ENCODE results near the gene FAF1.
"Not testable (repeated sequence)": the region's sequence is repeated elsewhere in the genome, so short reads cannot be mapped to it uniquely, and the experiment has no call there.

FAF1 gene

DNA sequence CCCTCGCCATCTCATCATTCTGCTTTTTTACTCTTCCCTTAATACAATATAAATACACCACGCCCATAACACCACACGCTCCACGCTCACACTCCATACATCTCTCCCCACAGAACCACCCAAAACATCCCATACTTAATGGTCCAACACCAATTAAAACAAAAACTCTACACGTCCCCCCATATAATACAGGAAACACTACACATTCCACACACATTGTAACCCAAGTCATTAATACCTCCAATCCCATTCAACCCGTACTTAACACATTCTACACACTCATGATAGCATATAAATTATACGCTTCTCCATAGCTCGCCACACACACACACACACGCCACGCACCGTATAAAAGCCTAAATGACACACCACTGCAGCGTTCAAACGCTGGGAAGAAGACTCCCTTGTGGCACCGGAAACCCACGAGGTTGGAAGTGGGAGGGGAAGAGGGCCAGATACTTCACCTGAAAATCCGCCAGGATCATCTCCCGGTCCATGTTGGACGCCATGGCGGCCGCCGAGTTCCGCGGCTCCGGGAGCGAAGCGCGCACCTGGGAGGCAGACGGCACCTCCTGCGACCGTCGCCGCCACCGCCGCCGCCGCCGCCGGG lies 659 bp downstream of the FAF1 start:
- no peak for DNase-seq (ENCODE audit: low read depth in 2 of 2)

DNA sequence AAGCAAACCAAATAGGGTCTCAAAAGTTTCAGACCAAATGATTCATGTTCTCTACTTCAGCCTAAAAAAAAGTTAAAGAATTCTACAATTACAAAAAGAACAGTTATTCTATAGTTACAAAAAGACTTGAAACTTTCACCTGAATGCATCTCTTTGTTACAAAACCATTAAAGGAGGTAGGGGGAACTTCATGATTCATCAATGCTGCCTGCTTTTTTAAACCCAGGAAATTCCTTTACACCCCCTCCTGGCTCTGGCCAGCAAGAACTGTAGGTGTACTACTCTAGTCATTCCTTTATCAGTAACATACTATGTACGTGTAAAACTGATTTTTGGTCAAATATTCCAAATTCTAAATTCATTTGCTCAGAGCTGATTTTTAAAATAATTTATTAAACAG lies 5.0 kb downstream of the FAF1 start:
- no peak for DNase-seq (ENCODE audit: low read depth in 2 of 2)

DNA sequence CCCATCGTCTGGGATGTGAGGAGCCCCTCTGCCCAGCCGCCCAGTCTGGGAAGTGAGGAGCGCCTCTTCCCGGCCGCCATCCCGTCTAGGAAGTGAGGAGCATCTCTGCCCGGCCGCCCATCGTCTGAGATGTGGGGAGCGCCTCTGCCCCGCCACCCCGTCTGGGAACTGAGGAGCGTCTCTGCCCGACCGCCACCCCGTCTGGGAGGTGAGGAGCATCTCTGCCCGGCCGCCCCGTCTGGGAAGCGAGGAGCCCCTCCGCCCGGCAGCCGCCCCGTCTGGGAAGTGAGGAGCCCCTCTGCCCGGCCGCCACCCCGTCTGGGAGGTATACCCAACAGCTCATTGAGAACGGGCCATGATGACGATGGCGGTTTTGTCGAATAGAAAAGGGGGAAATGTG lies 7.5 kb downstream of the FAF1 start:
- not testable (repeated sequence) for DNase-seq (ENCODE audit: low read depth in 2 of 2)

DNA sequence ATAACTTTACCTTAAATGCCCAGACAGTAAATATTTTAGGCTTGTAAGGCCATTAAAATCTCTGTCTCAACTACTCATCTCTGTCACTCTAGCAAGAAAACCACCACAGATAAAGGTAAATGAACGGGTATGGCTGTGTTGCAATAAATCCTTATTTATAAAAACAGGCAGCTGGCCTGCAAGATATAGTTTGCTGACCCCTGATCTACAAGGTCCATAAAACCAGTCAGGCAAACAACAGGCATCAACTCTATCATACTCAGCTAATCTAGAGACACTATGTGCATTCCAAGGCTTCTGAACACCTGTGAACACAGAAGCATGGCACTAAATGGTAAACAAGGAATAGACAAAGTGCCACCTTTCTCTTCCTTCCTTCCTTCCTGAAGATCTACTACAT lies 9.7 kb downstream of the FAF1 start:
- no peak for DNase-seq (ENCODE audit: low read depth in 2 of 2)

DNA sequence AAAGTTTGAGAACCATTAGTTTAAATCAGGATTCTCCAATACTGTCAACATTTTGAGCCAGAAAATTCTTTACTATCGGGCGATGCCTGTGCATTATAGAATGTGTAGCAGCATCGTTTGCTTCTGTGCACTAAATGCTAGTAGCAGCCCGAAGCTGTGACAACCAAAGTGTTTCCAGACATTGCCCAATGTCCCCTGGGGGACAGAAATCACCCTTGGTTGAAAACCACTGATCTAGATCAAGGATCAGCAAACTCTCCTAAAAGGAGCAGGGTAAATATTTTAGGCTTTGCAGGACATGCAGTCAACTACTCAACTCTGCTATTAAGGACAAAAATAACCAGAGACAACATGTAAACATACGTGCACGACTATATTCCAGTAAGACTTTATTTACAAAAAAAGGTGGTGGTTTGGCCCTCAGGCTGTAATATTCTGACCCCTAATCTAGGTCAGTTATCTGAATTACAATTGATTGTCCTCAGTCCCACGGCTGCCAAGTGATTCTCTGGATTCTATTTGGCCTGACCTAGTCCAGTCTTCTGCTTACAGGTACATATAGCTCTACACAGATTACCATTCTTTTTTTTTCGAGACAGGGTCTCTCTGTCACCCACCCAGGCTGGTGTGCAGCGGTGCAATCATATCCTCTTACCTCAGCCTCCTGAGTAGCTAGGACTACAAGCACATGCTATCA lies 10.6 kb downstream of the FAF1 start:
- no peak for DNase-seq (ENCODE audit: low read depth in 2 of 2)

DNA sequence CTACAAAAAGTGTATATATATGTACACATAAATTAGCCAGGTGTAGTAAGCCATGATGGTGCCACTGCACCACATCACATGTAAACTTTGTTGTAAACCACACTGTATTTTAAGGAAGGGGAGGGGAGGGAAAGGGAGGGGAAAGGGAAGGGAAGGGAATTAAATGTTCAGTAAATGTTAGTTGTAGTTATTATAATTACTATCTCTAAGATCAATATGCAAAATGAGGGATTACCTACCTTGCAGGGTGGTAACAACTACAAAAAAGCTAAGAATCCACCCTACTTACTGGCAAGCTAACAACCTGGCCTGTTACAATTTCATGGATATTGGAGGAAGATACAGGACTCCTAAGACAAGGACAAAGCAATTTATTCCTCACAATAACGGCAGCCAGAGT lies 17.7 kb downstream of the FAF1 start:
- DNase-seq (ENCODE audit: low read depth in 2 of 2): no peak

DNA sequence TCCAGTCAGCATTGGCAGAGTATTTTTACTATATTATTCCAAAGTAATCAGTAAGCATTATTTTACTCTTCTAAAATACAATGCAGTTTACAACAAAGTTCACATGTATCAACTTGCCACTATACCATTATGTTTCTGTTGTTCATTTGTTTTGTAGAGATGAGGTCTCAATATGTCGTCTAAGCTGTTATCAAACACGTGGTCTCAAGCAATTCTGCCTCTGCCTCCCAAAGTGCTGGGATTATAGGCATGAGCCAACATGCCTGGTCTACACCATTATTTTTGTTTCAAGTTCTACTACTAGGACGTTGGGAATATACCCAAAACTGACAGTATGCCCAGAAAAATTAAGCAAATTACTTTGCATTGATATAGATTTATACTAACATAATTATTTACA lies 19.8 kb downstream of the FAF1 start:
- no peak for DNase-seq (ENCODE audit: low read depth in 2 of 2)

DNA sequence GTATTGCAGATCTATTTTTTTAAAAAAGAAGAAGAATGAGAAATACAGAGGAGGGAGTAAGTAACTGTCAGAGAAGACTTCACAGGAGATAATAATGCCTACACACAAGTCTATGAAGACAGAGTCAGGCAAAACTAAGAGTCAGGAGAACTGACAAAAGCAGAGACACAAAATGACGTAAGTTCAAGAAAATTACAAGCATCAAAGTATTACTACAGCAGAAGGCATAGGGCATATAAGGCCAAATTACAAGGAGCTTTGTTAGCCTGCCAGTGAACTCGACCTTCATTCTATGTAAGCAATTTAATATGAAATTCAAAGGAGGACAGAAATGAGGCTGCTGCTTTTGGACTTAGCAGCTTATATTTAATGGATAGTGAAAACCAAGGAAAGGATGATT lies 23.7 kb downstream of the FAF1 start:
- no peak for DNase-seq (ENCODE audit: low read depth in 2 of 2)

DNA sequence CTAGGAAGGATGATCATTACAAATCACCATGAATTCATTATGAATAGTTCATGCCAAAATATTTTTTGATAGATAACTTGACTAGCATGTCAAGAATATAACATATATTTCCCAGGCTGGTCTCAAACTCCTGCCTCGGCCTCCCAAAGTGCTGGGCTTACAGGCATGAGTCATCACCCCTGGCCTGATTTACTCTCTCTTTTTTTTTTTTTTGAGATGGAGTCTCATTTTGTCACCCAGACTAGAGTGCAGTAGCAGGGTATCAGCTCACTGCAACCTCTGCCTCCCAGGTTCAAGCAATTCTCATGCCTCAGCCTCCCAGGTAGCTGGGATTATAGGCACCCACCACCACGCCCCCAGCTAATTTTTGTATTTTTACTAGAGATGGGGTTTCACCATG lies 24.8 kb downstream of the FAF1 start:
- DNase-seq (ENCODE audit: low read depth in 2 of 2): not testable (repeated sequence)

DNA sequence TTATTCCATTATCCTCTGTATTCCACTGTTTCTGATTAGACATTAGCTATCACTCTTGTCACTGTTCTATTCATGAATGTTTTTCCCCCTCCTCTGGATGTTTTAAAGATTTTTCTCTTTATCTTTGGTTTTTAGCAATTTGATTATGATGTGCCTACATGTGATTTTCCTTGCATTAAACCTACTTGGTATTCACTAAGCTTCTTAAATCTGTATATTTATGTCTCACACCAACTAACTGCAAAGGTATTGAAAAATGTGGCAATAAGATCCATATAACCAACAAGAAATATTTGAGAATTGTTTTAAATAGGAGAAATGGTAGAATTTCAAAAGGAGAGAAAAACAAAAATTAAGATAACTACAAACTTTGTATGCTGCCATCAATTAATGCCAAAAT lies 25.2 kb downstream of the FAF1 start:
- DNase-seq (ENCODE audit: low read depth in 2 of 2): no peak

DNA sequence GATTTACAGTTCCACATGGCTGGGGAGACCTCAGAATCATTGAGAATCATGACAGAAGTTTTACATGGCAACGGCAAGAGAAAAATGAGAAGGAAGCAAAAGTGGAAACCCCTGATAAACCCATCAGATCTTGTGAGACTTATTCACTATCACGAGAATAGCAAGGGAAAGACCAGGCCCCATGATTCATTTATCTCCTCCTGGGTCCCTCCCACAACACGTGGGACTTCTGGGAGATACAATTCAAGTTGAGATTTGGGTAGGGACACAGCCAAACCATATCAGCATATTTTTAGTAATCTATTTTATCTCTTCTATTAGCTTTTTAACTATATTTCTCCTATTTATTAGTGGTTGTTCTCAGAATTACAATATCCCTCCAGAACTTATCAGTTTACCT lies 26.3 kb downstream of the FAF1 start:
- DNase-seq (ENCODE audit: low read depth in 2 of 2): not testable (repeated sequence)

DNA sequence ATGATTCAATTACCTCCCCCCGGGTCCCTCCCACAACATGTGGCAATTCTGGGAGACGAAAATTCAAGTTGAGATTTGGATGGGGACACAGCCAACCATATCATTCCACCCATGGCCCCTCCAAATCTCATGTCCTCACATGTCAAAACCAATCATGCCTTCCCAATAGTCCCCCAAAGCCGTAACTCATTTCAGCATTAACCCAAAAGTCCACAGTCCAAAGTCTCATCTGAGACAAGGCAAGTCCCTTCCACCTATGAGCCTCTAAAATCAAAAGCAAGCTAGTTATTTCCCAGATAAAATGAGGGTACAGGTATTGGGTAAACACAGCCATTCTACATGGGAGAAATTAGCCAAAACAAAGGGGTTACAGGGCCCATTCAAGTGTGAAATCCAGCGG lies 28.0 kb downstream of the FAF1 start:
- not testable (repeated sequence) for DNase-seq (ENCODE audit: low read depth in 2 of 2)

DNA sequence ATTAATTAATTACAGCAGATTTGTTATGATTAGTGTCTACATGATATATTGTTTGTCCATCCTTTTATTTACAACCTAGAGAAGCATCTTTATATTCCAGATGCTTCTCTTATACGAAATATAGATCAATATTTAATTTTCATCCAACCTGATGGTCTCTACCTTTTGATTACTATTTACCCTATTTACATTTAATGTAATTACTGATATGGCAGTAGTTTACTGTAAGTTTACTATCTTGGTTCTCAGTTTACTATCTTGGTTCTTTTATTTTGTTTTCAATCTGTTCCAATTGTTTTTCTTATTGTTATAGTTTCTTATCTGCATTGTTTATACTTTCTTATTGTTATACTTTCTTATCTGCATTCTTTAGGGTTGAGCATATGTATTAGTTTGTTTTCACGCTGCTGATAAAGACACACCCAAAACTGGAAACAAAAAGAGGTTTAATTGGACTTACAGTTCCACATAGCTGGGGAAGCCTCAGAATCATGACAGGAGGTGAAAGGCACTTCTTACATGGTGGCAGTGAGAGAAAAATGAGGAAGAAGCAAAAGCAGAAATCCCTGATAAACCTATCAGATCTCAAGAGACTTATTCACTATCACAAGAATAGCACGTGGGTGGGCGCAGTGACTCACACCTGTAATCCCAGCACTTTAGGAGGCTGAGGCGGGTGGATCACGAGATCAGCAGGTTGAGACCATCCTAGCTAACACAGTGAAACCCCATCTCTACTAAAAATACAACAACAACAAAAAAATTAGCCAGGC lies 28.9 kb downstream of the FAF1 start:
- DNase-seq (ENCODE audit: low read depth in 2 of 2): peak in 1 of 2 donors; percentile 5

DNA sequence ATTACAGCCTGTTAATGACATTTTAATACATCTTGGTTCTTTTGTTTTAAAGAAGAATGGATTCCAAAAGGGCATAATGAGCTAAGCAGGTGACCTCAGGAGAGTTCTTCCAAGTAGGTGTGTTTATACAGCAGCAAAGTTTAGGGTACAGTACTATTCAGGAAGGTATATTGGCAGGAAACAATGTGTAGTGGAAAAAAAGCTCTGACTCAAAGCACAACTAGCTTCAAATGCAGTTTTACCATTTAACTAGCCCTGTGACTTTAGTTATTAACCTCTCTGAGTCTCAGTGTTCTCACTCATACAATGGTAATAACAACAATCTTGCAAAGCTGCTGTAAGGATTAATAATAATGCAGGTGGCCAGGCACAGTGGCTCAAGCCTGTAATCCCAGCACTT lies 29.9 kb downstream of the FAF1 start:
- no peak for DNase-seq (ENCODE audit: low read depth in 2 of 2)

DNA sequence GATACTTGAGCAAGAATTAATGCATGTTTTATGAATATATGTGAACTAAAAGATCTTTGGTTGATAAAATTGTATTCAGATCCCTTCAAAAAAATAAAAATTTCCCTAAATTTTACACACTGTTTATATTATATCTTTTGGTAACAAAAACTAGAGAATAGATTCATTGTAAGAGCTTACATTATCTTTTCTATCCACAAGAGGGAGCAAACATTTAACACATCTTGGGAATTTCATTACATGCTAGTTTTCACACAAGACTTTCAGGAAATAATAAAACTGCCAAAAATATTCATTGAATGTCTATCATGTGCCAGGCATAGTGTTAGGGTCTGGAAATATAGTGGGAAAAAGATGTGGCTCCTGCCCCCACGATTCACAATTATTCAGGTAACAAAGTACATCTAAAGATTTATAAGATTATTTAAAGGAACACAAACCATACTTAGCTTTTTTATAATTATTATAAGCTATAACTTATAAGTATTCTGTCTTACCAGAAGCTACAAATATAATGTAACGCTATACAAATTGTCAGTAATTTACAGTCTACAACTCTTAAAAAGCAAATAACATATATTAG lies 30.6 kb downstream of the FAF1 start:
- no peak for DNase-seq (ENCODE audit: low read depth in 2 of 2)

DNA sequence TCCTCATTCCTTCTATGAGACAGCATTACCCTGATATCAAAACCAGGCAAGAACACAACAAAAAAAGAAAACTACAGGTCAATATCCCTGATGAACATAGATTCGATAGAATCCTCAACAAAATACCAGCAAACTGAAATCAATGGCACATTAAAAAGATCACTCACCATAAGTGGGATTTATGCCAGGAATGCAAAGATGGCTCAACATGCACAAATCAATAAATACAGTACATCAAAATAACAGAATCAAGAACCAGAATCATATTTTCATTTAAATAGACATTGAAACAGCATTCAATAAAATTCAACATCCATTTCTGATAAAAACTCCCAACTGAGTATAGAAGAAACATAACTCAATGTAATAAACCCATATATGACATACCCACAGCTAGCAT lies 36.5 kb downstream of the FAF1 start:
- DNase-seq (ENCODE audit: low read depth in 2 of 2): no peak

DNA sequence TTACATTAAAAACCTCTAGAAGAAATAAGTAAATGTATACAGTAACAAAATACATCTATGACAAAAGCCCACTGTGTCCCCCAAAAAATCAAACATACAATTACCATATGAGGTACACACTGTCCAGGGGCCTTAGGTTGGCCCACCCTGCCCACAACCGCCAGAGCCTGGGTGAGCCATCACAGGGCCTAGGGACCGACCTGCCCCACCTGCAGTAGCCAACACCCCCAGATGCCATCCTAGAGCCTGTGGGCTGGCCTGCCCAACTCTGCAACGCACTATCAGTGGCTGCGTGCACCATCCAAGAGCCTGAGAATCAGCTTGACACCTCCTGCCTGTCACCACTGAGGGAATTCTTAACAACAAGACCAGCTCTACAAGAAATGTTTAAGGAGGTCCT lies 39.0 kb downstream of the FAF1 start:
- no peak for DNase-seq (ENCODE audit: low read depth in 2 of 2)

DNA sequence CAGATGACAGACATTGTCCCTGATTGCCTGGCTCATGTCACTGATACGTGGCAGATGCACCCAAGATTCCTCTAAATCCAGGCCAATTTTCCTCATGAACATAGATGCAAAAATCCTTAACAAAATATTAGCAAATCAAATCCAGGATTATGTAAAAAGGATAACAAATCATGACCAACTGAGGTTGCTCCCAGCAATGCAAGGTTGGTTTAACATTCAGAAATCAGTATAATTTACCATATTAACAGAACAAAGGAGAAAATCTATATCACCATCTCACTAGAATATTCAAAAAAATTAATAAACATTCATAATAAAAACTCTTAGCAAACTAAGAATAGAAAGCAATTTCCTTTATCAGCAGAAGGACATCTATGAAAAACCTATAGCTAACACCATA lies 39.7 kb downstream of the FAF1 start:
- no peak for DNase-seq (ENCODE audit: low read depth in 2 of 2)

DNA sequence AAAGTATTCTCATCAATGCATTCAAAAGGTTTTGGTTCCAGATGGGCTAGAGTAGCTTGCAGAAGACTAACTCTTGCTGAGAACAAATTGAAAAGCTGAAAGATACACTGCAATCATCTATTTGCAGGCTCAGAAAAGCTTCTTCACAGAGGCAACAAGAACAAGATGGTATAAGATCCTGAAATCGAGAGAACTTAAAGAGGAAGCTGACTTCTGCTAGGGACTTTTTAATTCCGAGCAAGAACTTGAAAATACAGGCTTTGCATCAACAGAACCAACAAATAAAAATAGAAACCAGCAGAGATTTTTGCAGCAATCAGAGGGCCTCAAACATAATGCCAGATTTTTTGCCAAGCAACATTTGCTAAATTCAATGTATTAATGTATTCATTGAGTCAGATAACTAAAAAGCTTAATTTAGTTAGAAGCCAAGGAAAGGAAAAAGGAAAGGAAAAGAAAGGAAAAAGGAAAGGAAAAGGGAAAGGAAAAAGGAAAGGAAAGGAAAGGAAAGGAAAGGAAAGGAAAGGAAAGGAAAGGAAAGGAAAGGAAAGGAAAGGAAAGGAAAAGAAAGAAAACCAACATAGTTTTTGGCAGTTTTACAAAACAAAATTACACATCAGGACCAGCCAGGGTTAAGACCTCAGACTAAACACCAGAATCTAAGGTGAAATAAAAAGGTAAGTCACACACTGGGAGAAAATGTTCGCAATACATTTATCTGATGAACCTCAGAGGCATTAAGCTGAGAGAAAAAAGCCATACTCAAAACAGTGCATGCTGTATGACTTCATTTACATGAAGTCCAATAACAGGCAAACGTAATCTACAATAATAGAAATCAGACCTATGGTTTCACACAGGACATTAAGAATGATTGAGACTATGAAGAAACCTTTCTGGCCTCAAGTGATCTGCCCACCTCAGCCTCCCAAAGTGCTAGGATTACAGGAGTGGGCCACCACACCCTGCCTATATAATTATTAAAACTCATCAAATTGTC lies 42.6 kb downstream of the FAF1 start:
- no peak for DNase-seq (ENCODE audit: low read depth in 2 of 2)

DNA sequence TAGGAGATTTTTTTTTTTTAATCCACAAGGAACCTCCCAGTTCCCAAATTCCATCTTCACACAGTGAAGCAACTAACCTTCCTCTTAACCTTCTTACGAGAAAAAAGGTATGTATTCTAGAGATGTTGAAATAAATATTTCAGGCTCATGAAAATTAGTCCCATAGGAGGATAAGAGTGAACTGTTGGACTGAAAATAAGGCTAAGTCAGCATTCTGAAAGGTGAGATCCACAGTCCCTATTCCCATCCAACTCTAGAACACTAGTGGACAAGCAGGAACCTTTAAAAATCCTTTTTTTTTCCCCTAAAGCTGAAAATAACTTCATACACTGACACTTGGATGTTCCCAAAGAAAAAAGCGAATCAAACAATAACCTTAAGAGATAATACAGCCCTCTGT lies 44.4 kb downstream of the FAF1 start:
- no peak for DNase-seq (ENCODE audit: low read depth in 2 of 2)

DNA sequence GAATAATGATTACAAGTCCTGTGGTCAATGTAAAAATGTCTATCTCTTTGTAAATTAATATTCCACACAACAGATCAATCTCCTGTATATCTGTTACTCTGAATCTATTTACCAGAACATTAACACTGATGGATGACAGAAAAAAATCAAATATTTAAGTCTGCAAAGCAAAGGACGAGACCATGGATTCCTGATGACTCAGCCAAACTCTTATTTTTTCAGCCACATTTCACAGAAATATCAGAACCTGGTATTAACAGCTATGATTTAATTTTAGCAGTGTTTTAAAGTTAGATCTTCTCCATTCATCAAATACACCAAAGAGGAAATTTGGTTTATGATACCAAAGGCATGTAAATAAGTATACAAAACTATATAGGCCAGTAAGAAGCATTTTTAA lies 46.1 kb downstream of the FAF1 start:
- DNase-seq (ENCODE audit: low read depth in 2 of 2): no peak

DNA sequence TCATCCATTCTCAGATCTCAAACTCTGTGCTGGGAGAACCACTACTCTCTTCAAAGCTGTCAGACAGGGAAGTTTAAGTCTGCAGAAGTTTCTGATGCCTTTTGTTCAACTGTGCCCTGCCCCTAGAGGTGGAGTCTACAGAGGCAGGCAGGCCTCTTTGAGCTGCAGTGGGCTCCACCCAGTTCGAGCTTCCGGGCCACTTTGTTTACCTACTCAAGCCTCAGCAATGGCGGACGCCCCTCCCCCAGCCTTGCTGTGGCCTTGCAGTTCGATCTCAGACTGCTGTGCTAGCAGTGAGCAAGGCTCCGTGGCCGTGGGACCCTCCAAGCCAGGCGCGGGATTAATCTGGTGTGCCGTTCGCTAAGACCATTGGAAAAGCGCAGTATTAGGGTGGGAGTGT lies 49.7 kb downstream of the FAF1 start:
- not testable (repeated sequence) for DNase-seq (ENCODE audit: low read depth in 2 of 2)

All from stimulated activated CD8-positive, alpha-beta memory T cell treated with anti-CD3 and anti-CD28 coated beads, Interleukin-15, amount 100 ng/mL, for 48 hours (primary cell).